Activated T-cell treated with anti-CD3 and anti-CD28 coated beads, Interleukin-2, amount 50 U/mL, for 24 hours (primary cell): ENCODE data around the gene GPR143.
"Not testable (repeated sequence)": the region's sequence is repeated elsewhere in the genome, so short reads cannot be mapped to it uniquely, and the experiment has no call there.

ENCODE experiments used
- DNase-seq: peaks from one replicate; pipeline ENCODE4 v3.0.0-alpha.2; 2020
- H3K27ac Mint-ChIP-seq: 2 replicates; pipeline ENCODE4 v1.8.0; 2020; ENCODE audit warnings: mild to moderate bottlenecking, mixed read lengths
- H3K27me3 Mint-ChIP-seq: 2 replicates; pipeline ENCODE4 v1.8.0; 2020; ENCODE audit warnings: mixed read lengths
- H3K36me3 Mint-ChIP-seq: 2 replicates; pipeline ENCODE4 v1.8.0; 2020; ENCODE audit warnings: low read depth, mixed read lengths
- H3K4me1 Mint-ChIP-seq: 2 replicates; pipeline ENCODE4 v1.8.0; 2020; ENCODE audit warnings: low read depth, mixed read lengths
- H3K4me3 Mint-ChIP-seq: 2 replicates; pipeline ENCODE4 v1.8.0; 2020; ENCODE audit warnings: mild to moderate bottlenecking, moderate library complexity, mixed read lengths
- H3K9me3 Mint-ChIP-seq: 2 replicates; pipeline ENCODE4 v1.8.0; 2020; ENCODE audit warnings: mixed read lengths

GPR143 gene

DNA sequence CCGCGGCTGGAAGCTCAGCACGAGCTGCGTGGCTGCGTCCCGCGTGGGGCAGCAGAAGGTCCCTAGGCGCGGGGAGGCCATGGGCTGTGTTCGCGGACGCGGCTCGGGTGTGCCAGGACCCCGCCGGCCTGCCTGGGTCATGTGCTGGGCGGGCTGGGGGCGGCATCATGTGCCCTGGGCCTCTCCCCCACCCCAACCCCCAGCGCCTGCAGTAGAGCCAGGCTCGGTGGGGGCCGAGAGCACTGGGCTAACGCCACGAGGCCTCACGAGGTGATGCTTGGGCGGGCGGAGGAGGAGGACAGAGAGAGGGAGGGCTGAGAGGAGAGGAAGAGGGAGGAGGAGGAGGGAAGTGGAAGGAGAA lies at the start of gene GPR143:
GPR143 (minus strand) TSS at position 111 of the 361 bp plus-strand sequence; CDS start at position 81, 30 bp downstream.
- no peak for DNase-seq
- H3K27ac Mint-ChIP-seq, result no peak within 1 kb of the TSS
- H3K27me3 Mint-ChIP-seq, result peaks cover 58% of the 10 kb centered on the region
- no peaks in the 10 kb centered on the region for H3K36me3 Mint-ChIP-seq
- no peaks in the 10 kb centered on the region for H3K4me1 Mint-ChIP-seq
- H3K9me3 Mint-ChIP-seq, result no peaks in the 10 kb centered on the region
- no peak within 1 kb of the TSS for H3K4me3 Mint-ChIP-seq

GRCh38 chrX:9811086-9811485 lies 45.4 kb upstream of the GPR143 start:
- H3K36me3 Mint-ChIP-seq, H3K4me3 Mint-ChIP-seq, H3K27ac Mint-ChIP-seq, H3K4me1 Mint-ChIP-seq, DNase-seq, H3K27me3 Mint-ChIP-seq, H3K9me3 Mint-ChIP-seq: not testable (repeated sequence)

DNA sequence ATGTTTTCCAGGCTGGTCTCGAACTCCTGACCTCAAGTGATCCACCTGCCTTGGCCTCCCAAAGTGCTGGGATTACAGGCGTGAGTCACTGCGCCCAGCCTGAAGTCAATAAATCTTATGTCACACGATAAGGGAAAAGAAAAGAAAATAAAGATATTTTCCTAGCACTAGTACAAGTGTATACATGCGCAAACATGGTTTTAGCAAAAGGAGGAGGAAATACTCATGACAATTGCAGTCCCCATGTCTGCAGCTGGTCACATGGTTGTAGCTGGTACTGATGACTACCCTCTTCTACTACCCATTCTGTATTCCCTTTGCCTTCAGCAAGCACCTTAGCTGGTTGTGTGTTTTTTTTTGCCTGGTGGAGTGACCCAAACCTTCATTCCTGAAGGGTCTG lies 44.2 kb upstream of the GPR143 start:
- H3K4me3 Mint-ChIP-seq, H3K36me3 Mint-ChIP-seq, H3K27me3 Mint-ChIP-seq, H3K27ac Mint-ChIP-seq, H3K9me3 Mint-ChIP-seq, DNase-seq, H3K4me1 Mint-ChIP-seq: not testable (repeated sequence)

GRCh38 chrX:9807355-9808182 lies 41.9 kb upstream of the GPR143 start:
- DNase-seq, result no peak
- H3K36me3 Mint-ChIP-seq, result no peaks in the 10 kb centered on the region
- H3K27me3 Mint-ChIP-seq, result peaks cover 1% of the 10 kb centered on the region
- H3K9me3 Mint-ChIP-seq, result no peaks in the 10 kb centered on the region
- H3K27ac Mint-ChIP-seq, result no peak overlapping the region
- H3K4me1 Mint-ChIP-seq, result no peaks in the 10 kb centered on the region
- no peak overlapping the region for H3K4me3 Mint-ChIP-seq

- H3K4me1 Mint-ChIP-seq, result no peaks in the 10 kb centered on the region
These were observed 40.3 kb upstream of the GPR143 start for GRCh38 chrX:9805956-9806355.

DNA sequence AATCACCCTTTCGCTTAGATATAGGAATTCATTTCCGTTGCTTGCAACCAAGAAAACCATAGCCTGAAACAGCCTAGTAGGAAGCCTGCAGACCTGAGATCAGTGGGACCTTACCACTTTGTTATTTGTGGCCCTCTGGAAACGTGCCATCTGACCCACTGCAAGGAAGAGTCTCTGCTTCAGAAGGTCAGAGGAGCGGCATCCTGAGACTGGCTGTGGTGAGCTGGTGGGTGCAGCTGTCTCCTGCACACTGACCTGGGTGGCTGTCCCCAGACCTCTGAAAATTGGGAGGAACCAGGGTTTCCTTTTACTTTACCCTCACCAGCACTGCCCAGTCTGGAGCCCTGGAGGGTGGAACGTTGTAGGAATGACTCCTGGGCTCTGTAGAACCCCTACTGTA lies 38.8 kb upstream of the GPR143 start:
- no peak overlapping the region for H3K4me3 Mint-ChIP-seq
- no peak for DNase-seq
- H3K27ac Mint-ChIP-seq, result no peak overlapping the region
- no peaks in the 10 kb centered on the region for H3K4me1 Mint-ChIP-seq
- H3K27me3 Mint-ChIP-seq, result peaks cover 12% of the 10 kb centered on the region
- H3K9me3 Mint-ChIP-seq, result peaks cover 13% of the 10 kb centered on the region
- no peaks in the 10 kb centered on the region for H3K36me3 Mint-ChIP-seq

More at GRCh38 chrX:9805956-9806355, 40.3 kb upstream of the GPR143 start:
- peaks cover 3% of the 10 kb centered on the region for H3K9me3 Mint-ChIP-seq
- H3K27me3 Mint-ChIP-seq, result peaks cover 3% of the 10 kb centered on the region
- H3K36me3 Mint-ChIP-seq, result no peaks in the 10 kb centered on the region
- H3K27ac Mint-ChIP-seq, result no peak overlapping the region
- no peak overlapping the region for H3K4me3 Mint-ChIP-seq
- no peak for DNase-seq

- Mint-ChIP-seq H3K27me3 (peaks cover 22% of the 10 kb centered on the region), H3K36me3 (no peaks in the 10 kb centered on the region)
- no peak for DNase-seq
These were observed 37.1 kb upstream of the GPR143 start for GRCh38 chrX:9802737-9803136.

GRCh38 chrX:9797384-9798360 lies 32.0 kb upstream of the GPR143 start:
- Mint-ChIP-seq H3K27me3 (peaks cover 37% of the 10 kb centered on the region), H3K27ac (no peak overlapping the region), H3K4me3 (no peak overlapping the region), H3K4me1 (no peaks in the 10 kb centered on the region), H3K9me3 (peaks cover 20% of the 10 kb centered on the region), H3K36me3 (no peaks in the 10 kb centered on the region)
- no peak for DNase-seq

More at GRCh38 chrX:9802737-9803136, 37.1 kb upstream of the GPR143 start:
- Mint-ChIP-seq H3K4me1 (no peaks in the 10 kb centered on the region), H3K27ac (no peak overlapping the region), H3K9me3 (peaks cover 13% of the 10 kb centered on the region), H3K4me3 (no peak overlapping the region)

GRCh38 chrX:9794495-9794894 lies 28.8 kb upstream of the GPR143 start:
- Mint-ChIP-seq H3K36me3 (no peaks in the 10 kb centered on the region), H3K9me3 (peaks cover 7% of the 10 kb centered on the region), H3K4me1 (no peaks in the 10 kb centered on the region), H3K27me3 (peaks cover 37% of the 10 kb centered on the region), H3K4me3 (no peak overlapping the region), H3K27ac (no peak overlapping the region)
- no peak for DNase-seq

DNA sequence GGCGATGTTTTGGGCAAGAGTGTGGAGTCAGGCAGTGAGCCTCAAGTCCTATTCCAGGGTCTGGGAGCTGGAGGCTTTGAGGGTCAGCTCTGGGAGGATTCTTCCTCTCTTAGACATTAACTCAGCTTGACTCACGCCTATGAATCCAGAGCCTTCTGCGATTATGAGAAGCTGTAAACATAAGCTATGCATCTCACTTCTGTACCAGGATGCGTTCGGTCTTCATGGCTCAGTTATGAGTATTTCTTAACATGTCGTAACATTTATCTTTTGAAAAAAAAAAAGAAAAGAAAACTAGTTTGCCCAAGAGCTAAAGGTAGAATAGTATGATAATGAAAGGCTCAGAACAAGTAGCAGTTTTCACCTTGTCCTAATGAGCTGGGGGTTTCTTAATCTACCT lies 25.2 kb upstream of the GPR143 start:
- DNase-seq, result no peak
- Mint-ChIP-seq H3K27me3 (peaks cover 46% of the 10 kb centered on the region), H3K9me3 (peaks cover 6% of the 10 kb centered on the region), H3K4me3 (no peak overlapping the region), H3K27ac (no peak overlapping the region), H3K4me1 (peaks cover 2% of the 10 kb centered on the region), H3K36me3 (no peaks in the 10 kb centered on the region)

DNA sequence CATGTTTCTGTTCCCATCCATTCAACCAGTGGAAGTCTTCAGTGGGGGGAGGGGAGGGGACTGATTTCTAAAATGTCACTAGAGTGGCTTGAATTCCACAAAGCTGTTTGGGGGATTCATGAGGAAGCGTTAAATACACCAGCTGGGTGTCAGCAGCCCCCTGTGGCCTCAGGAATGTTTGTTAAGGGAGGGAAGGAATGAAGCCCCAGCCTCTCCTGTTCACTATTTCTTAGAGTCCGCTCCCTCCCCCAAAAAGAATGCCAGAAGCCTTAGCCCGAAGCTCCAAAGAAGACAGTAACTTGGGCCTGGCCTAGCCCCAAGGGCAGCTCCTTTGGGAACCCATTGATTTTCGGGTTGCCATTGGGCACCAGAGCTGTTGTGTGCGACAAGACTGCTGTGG lies 23.9 kb upstream of the GPR143 start:
- Mint-ChIP-seq H3K27ac (no peak overlapping the region), H3K9me3 (no peaks in the 10 kb centered on the region)

GRCh38 chrX:9788911-9789310 lies 23.3 kb upstream of the GPR143 start:
- no peak for DNase-seq
- H3K27ac Mint-ChIP-seq, result no peak overlapping the region
- no peaks in the 10 kb centered on the region for H3K9me3 Mint-ChIP-seq
- H3K36me3 Mint-ChIP-seq, result no peaks in the 10 kb centered on the region
- peaks cover 58% of the 10 kb centered on the region for H3K27me3 Mint-ChIP-seq
- peaks cover 2% of the 10 kb centered on the region for H3K4me1 Mint-ChIP-seq
- H3K4me3 Mint-ChIP-seq, result no peak overlapping the region

More for the DNA sequence above, 23.9 kb upstream of the GPR143 start:
- H3K36me3 Mint-ChIP-seq, result no peaks in the 10 kb centered on the region
- DNase-seq, result no peak
- H3K4me3 Mint-ChIP-seq, result no peak overlapping the region
- H3K4me1 Mint-ChIP-seq, result peaks cover 2% of the 10 kb centered on the region
- H3K27me3 Mint-ChIP-seq, result peaks cover 54% of the 10 kb centered on the region

DNA sequence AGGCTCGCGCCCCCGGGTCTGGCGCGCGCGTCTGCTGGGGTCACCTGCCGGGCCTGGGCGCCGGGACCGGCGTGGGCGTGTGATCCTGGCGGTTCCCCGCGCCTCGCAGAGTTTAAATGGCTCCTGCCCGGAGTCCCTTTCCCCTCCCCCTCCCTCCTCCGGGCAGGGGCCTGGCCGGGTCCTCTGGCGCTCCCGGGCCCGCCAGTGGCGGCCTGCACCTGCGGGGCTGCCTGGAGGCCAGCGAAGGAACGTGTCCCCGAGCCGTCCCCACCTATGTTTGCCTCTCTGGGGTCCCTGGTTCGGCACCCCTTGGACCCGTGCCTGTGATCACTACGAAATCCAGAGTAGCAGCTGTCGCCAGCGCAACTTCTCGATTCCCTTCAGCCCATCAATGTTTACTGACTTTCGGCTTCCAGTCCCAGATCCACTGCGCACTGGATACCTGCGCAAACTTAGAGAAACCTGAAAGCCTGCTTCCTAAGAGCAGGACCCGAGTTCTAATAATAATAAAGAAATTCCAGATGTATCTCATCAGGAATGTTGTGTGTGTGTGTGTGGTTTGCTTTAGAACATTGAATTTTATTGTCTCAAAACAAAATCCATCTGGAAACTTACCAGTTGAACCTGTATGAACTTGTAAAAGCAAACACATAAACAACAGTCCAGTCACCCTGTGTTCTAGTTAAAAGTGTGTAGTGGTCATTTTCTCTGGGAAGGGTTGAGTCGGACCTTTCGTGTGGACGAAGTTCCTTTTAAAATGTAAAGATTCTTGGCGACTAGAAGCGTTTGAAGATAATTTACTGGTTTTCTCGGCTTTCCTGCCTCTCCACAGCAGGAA lies 21.4 kb upstream of the GPR143 start:
- Mint-ChIP-seq H3K27me3 (peaks cover 61% of the 10 kb centered on the region), H3K36me3 (no peaks in the 10 kb centered on the region), H3K4me3 (peak overlapping the region; percentile 41), H3K9me3 (no peaks in the 10 kb centered on the region), H3K4me1 (peaks cover 2% of the 10 kb centered on the region), H3K27ac (no peak overlapping the region)
- DNase-seq, result no peak
